Activated T-helper 1 cell treated with Interleukin-2 at 50 U/mL for 16 hours (primary cell): ENCODE results near the gene ADAMTS20.
"Not testable (repeated sequence)": the region's sequence is repeated elsewhere in the genome, so short reads cannot be mapped to it uniquely, and the experiment has no call there.

Experiments used
- DNase-seq: peaks from one replicate; pipeline ENCODE4 v3.0.0-alpha.2; 2020; ENCODE audit warnings: low read depth

ADAMTS20 gene

GRCh38 chr12:43361031-43361710 is 190.8 kb downstream of the ADAMTS20 start:
- DNase-seq: no peak

DNA sequence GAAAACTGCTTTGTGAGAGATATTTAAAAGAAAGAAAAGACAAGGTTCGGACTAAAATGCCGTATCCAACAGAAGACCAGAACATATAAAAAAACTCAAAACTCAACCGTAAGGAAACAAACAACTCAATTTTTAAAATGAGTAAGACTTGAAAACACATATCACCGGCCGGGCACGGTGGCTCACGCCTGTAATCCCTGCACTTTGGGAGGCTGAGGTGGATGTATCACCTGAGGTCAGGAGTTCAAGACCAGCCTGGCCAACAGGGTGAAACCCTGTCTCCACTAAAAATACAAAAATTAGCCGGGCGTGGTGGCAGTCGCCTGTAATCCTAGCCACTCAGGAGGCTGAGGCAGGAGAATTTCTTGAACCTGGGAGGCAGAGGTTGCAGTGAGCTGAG is 192.0 kb downstream of the ADAMTS20 start:
- DNase-seq: not testable (repeated sequence)

GRCh38 chr12:43357141-43357540 is 194.9 kb downstream of the ADAMTS20 start:
- DNase-seq: no peak

DNA sequence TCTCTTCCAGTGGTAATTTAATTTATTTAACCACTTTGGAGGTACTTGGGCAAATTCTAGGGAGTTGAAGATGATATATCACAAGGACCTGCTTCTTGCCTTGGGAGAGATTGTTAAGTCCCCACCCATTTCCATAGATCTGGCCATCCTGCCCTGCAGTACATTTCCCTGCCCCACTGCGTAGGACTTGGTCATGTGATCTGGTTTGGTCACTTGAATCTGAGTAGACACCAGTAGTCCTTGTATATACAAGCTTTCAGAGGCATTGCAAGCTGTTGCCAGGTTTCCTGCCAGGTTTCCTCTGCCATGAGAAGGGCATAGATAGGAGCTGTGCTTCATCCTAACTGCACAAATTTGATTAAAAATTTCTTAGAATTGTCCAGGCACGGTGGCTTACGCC is 200.0 kb downstream of the ADAMTS20 start:
- no peak for DNase-seq

DNA sequence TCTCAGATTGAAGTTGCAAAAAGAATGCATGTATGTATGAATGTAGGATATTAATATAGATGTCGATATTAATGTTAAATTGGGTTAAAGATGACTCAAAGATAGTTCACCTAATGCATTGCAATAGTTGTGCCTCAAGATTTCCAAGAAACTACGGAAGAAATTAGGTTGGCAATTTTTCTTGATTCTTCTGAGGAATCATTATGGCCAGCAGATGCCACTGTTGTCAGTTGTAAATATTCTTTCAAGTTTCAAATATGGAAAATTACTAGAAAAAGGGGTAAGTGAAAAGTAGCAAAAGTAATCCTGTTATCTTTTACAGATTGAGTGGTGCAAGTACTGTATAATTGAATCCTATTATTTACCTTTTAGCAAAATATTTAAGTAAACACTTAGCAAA is 202.1 kb downstream of the ADAMTS20 start:
- no peak for DNase-seq

GRCh38 chr12:43348221-43348620 is 203.8 kb downstream of the ADAMTS20 start:
- DNase-seq: no peak

DNA sequence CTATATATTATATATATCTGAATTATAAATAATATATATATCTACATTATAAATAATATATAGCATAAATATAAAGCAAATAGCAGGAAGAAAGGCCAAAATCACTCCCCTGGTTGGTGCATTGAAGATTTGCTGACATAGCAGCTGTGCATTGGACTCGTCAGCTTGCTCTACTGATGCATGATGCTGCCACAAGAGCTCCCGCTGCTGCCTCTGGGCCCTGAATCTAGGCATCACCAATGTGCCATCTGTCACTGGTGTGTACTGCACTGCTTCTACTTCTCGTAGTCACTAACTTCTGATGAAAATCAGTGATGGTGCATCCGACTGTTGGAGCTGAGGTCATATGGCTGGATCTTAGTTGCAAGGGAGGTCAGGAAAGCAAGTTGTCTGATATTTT is 205.0 kb downstream of the ADAMTS20 start:
- no peak for DNase-seq

DNA sequence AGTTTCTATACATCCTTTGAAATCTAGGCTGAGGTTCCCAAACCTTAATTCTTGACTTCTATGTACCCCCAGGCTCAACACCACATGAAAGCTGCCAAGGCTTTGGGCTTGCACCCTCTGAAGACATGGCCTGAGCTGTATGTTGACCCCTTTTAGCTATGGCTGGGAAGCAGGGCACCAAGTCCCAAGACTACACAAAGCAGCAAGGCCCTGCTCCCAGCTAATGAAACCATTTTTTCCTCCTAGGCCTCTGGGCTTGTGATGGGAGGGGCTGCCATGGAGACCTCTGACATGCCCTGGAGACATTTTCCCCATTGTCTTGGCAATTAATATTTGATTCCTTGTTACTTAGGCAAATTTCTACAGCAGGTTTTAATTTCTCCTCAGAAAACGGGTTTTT is 207.0 kb downstream of the ADAMTS20 start:
- no peak for DNase-seq

DNA sequence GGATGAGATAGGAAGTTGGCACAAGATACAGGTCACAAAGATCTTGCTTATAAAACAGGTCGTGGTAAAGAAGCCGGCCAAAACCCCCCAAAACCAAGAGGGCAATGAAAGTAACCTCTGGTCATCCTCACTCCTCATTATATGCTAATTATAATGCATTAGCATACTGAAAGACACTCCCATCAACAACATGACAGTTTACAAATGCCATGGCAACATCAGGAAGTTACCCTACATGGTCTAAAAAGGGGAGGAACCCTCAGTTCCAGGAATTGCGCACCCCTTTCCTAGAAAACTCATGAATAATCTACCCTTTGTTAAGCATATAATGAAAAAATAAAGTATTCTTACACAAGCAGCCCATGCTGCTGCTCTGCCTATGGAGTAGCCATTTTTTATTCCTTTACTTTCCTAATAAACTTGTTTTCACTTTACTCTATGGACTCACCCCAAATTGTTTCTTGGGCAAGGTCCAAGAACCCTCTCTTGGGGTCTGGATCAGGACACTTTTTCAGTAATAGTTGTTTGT is 210.2 kb downstream of the ADAMTS20 start:
- DNase-seq: not testable (repeated sequence)

GRCh38 chr12:43338848-43339526 is 213.0 kb downstream of the ADAMTS20 start:
- DNase-seq: no peak

- no peak for DNase-seq
These were observed 214.2 kb downstream of the ADAMTS20 start for GRCh38 chr12:43337571-43338444.

DNA sequence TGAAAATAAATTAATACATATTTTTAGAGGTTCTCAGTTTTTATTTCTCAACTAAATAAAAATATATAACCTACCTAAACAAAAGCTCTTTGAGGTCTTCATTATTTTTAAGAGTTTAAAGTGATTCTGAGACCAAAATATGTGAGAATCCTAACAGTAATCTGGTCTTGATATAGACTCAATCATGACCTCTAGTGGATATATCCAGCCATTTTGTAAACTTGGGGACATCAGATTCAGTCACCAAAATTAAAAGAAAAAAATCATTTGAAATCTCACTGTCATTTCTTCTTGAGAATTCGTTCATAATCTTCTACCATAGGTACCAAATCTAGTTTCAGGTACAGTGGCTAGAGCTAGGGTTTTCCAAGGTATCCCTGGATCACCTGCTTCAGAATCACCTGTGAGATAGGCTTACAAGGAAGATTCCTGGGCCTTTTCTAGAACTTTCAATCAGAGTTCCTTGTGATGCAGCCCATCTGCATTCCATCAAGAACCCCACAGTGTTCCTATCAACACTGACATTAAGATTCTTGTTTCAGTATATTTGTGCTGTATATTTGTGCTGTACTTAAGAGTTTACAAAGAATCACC is 214.9 kb downstream of the ADAMTS20 start:
- DNase-seq: no peak

DNA sequence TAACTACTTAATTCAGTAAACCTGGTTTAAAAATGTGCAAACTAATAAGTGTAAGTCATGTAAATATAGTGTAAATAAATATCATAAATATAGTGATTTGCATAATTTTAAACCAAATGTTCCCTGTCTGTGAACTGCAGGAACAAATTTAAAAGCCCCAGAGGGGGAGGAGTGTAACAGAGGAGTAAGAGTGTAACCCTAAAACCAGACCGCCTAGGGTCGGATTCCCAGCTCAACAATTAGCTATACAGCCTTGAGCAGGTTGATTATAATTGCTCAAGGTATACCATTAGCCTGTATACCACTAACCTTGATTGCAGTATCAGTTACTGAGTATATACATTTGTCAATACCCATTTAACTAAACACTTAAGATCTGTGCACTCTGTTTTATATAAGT is 218.4 kb downstream of the ADAMTS20 start:
- no peak for DNase-seq

DNA sequence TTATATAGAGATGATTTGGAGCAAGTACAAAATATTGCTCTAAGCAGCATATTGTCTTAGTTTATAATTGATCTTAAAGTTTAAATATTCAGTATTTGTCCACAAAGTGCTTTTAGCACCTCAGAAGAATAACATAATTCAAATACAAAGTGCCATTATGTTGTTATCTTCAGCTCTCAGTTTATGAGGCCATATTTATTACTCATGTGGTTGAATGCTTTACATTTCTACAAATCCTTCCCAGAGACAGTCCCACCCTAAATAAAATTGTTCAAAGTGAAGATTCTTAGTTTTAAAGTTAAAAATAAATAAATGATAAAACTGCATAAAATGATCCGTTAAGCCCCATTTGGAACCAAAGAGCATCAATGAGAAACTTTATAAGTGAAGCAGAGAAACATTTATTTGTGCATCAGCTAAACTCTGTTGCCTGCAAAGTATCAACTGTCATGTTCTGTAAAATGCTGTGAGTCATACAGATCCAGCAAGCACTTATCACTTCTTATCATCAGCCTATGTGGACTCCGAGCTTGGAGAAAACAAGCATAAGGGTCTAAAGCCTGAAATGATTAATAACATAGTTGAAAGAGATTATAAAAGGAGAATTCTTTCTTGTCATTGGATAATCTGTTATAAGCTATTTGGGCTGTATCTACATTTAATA is 218.9 kb downstream of the ADAMTS20 start:
- DNase-seq: no peak

DNA sequence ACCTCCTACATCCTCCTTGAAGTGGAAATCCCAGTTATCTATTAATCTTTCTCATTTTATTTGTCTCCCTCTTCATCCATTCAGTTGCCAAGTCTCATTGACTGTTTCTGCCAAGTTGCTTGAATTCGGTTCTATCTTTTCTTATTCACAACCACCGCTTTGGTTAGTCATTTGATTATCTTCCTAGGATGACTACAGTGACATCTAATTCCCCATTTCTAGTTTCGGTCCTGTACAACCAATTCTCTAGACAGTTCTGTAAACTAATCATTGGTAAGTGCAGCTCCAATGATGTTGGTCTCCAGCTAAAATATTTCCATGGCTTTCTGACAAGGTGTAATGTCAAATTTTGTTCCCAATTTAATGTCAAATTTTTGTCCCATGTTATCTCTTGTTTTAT is 220.1 kb downstream of the ADAMTS20 start:
- DNase-seq: no peak

- DNase-seq: no peak
These were observed 222.6 kb downstream of the ADAMTS20 start for GRCh38 chr12:43329375-43329774.

DNA sequence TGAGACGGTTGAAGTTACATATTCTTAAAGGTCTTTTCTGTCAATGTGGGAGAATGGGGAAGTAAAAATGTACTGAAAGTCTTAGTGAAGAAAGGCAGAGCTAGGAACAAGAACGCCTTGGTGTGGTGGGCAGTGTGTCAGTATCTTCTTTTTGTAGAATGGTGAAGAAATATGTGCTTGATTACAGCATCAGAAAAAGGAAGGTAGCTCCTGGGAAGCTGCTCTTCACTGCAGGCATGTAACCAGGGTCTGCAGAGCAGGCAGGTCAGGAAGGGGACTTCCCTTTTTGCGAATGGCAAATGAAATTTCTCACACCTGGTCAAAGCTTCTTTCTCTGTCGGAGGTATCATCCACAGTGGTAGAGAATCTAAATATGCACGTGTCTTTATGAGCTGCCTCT is 226.2 kb downstream of the ADAMTS20 start:
- no peak for DNase-seq

DNA sequence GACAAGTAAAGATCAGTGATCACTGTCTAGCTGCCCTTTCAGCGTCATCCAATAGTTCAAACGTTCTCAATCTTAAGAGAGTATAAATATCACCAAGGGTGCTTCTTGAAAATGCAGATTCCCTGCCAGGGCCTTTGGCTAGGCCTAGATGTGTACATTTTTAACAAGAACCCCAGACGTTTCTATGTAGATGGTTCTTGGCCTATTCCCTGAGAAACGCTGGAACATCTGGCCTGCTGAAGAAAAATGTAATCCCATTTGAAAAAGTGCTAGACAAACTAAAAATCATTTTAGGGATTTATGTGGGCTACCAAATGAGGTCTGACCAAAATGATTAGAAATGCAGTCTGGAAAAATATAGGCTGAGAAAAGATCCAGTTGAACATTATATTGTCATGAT is 231.7 kb downstream of the ADAMTS20 start:
- DNase-seq: no peak

- no peak for DNase-seq
These were observed 234.0 kb downstream of the ADAMTS20 start for GRCh38 chr12:43318021-43318420.

- DNase-seq: no peak
These were observed 234.8 kb downstream of the ADAMTS20 start for GRCh38 chr12:43317156-43317555.

DNA sequence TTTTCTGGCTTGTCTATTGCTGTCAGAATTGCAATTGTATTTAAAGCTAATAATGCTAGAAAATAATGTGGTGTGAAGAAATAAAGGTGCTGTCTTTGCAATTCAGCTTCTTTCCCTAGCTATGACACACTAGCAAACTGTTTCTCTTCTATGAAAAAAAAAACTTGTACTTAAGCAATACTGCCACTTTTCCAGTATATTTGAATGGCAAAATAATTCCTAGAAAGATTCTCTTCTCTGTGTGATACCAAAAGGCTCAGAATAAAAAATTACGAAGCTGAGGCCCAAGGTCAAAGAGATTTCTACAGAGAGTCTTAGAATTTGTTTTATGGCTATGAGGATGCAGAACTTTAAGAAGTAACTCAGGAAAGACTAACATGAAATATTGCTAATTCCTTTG is 235.5 kb downstream of the ADAMTS20 start:
- no peak for DNase-seq

GRCh38 chr12:43315961-43316360 is 236.0 kb downstream of the ADAMTS20 start:
- no peak for DNase-seq
